Fibroblast of skin of abdomen (primary cell): Measurements from ENCODE around the gene PCDHA1. TPM values are rescaled to one million over a fixed set of nuclear protein-coding genes. Genes with fewer than 3 reads are reported as not detected.
"Not testable (repeated sequence)": the region's sequence is repeated elsewhere in the genome, so short reads cannot be mapped to it uniquely, and the experiment has no call there.

Experiments used
- DNase-seq: peaks from one replicate; pipeline ENCODE4 v3.0.0-alpha.2; 2013
- polyA plus RNA-seq, 2 experiments: library from polyadenylated mRNA; unstranded; fragments of 120-200 nt; gene quantifications; one replicate each; pipeline ENCODE4 v1.2.1, GENCODE V29; 2013; ENCODE audit not compliant: insufficient read length in 2 of 2

PCDHA1 gene
- polyA plus RNA-seq (2013, experiment 1 of 2; ENCODE audit: insufficient read length), result not detected
- not detected for polyA plus RNA-seq (2013, experiment 2 of 2; ENCODE audit: insufficient read length)

GRCh38 chr5:140785905-140786686 is at the start of gene PCDHA1:
Gene PCDHA1 (plus strand): TSS chr5:140786140.
- DNase-seq, result no peak

GRCh38 chr5:140737486-140737885 is 48.5 kb upstream of the PCDHA1 start:
- DNase-seq, result no peak

- no peak for DNase-seq
Observed at GRCh38 chr5:140741967-140742366, 44.0 kb upstream of the PCDHA1 start.

- no peak for DNase-seq
Observed at GRCh38 chr5:140753561-140753960, 32.4 kb upstream of the PCDHA1 start.

- no peak for DNase-seq
Observed at GRCh38 chr5:140764177-140764973, 21.6 kb upstream of the PCDHA1 start.

- DNase-seq, result no peak
Observed at GRCh38 chr5:140767444-140767843, 18.5 kb upstream of the PCDHA1 start.

GRCh38 chr5:140780512-140780911 is 5.4 kb upstream of the PCDHA1 start:
- no peak for DNase-seq

- DNase-seq, result not testable (repeated sequence)
Observed at GRCh38 chr5:140787422-140787821, 1.5 kb downstream of the PCDHA1 start.

GRCh38 chr5:140787849-140788504 is 2.0 kb downstream of the PCDHA1 start:
- DNase-seq, result not testable (repeated sequence)

GRCh38 chr5:140791089-140791488 is 5.1 kb downstream of the PCDHA1 start:
- no peak for DNase-seq

GRCh38 chr5:140794595-140795258 is 8.8 kb downstream of the PCDHA1 start, which contains the start of gene PCDHA2:
Gene PCDHA2 (plus strand): TSS chr5:140794852.
- no peak for DNase-seq

- DNase-seq, result no peak
Observed at GRCh38 chr5:140795259-140795641, 9.3 kb downstream of the PCDHA1 start.

GRCh38 chr5:140796072-140796717 is 10.3 kb downstream of the PCDHA1 start:
- not testable (repeated sequence) for DNase-seq

- DNase-seq, result no peak
Observed at GRCh38 chr5:140796718-140797095, 10.8 kb downstream of the PCDHA1 start.

- DNase-seq, result no peak
Observed at GRCh38 chr5:140800816-140801493, 15.0 kb downstream of the PCDHA1 start, which contains the start of gene PCDHA3. Gene PCDHA3 (plus strand): TSS chr5:140801057.

- no peak for DNase-seq
Observed at GRCh38 chr5:140801494-140801841, 15.5 kb downstream of the PCDHA1 start.

- not testable (repeated sequence) for DNase-seq
Observed at GRCh38 chr5:140802381-140802780, 16.4 kb downstream of the PCDHA1 start.

GRCh38 chr5:140802781-140803271 is 16.9 kb downstream of the PCDHA1 start:
- no peak for DNase-seq

- no peak for DNase-seq
Observed at GRCh38 chr5:140806834-140807775, 21.2 kb downstream of the PCDHA1 start, which contains the start of gene PCDHA4. Gene PCDHA4 (plus strand): TSS chr5:140807068.
